HEK293 (cell line): ENCODE results near the gene RNF6.

ENCODE experiments used
- CTCF ChIA-PET: fragments of 350-600 bp; formaldehyde crosslinking; extraction: SDS; loops from one replicate; lab custom pipeline; 2021; ENCODE audit warnings: antibody characterized with exemption; lab: Yijun Ruan, JAX
- POLR2A ChIA-PET: fragments of 300-600 bp; formaldehyde crosslinking; extraction: SDS; loops from one replicate; lab custom pipeline; 2020; ENCODE audit warnings: antibody characterized with exemption, inconsistent platforms; lab: Yijun Ruan, JAX
- H3K27ac ChIP-seq: fragments of 200-500 bp; sonication (Bioruptor generic); 2 replicates; pipeline ENCODE4 v1.5.1; 2014; ENCODE audit warnings: low read depth, low read length, control low read depth, inconsistent platforms; ENCODE audit errors: extremely low read depth
- H3K36me3 ChIP-seq, 2 experiments: fragments of 200-500 bp in 1 of 2; sonication (Bioruptor generic) in 1 of 2; 1 replicate in 1 of 2; 2 replicates in 1 of 2; pipeline ENCODE4 v1.5.1; 2014 to 2017; ENCODE audit warnings: inconsistent platforms in 2 of 2, low read length in 2 of 2; ENCODE audit not compliant: control insufficient read depth in 2 of 2, insufficient read depth in 1 of 2
- H3K4me1 ChIP-seq: fragments of 200-500 bp; sonication (Bioruptor generic); 2 replicates; pipeline ENCODE4 v1.5.1; 2014; ENCODE audit warnings: mild to moderate bottlenecking, low read length, inconsistent platforms; ENCODE audit not compliant: control insufficient read depth, insufficient read depth
- H3K4me3 ChIP-seq: 2 replicates; pipeline ENCODE4 v1.5.1; 2011; ENCODE audit warnings: low read depth, mild to moderate bottlenecking, control low read depth, low read length, moderate library complexity
- H3K9me3 ChIP-seq: fragments of 200-500 bp; sonication (Bioruptor generic); 2 replicates; pipeline ENCODE4 v1.5.1; 2014; ENCODE audit warnings: low read depth, low read length, inconsistent platforms; ENCODE audit not compliant: control insufficient read depth, insufficient read depth
- BCL11A ChIP-seq: fragments of 450-650 bp; formaldehyde crosslinking; IDR thresholded peaks from 2 replicates; pipeline ENCODE4 v1.5.1; 2016; ENCODE audit warnings: low read depth, missing biosample characterization, missing genetic modification characterization
- HOXA7 ChIP-seq: sonication (generic); formaldehyde crosslinking; IDR thresholded peaks from 2 replicates; pipeline ENCODE4 v1.8.1; 2022; ENCODE audit warnings: missing genetic modification reagents, borderline replicate concordance
- SETDB1 ChIP-seq: IDR thresholded peaks from one replicate; pipeline ENCODE4 v1.6.1; 2017; ENCODE audit warnings: mild to moderate bottlenecking, low read length, moderate library complexity, mixed read lengths; ENCODE audit not compliant: insufficient read length
- SP7 ChIP-seq: fragments of 450-650 bp; formaldehyde crosslinking; IDR thresholded peaks from 2 replicates; pipeline ENCODE4 v1.5.1; 2016; ENCODE audit warnings: missing biosample characterization, missing genetic modification characterization
- ZBTB7A ChIP-seq: fragments of 450-650 bp; formaldehyde crosslinking; IDR thresholded peaks from 2 replicates; pipeline ENCODE4 v1.5.1; 2016; ENCODE audit warnings: low read depth, missing biosample characterization, missing genetic modification characterization
- ZEB2 ChIP-seq: fragments of 450-650 bp; formaldehyde crosslinking; IDR thresholded peaks from 2 replicates; pipeline ENCODE4 v1.5.1; 2016; ENCODE audit warnings: missing biosample characterization, missing genetic modification characterization
- ZNF138 ChIP-seq: fragments of 450-650 bp; formaldehyde crosslinking; IDR thresholded peaks from 2 replicates; pipeline ENCODE4 v1.5.1; 2016; ENCODE audit warnings: missing biosample characterization, missing genetic modification characterization, borderline replicate concordance
- ZNF140 ChIP-seq: fragments of 450-650 bp; formaldehyde crosslinking; IDR thresholded peaks from 2 replicates; pipeline ENCODE4 v1.5.1; 2016; ENCODE audit warnings: missing biosample characterization, missing genetic modification characterization
- ZNF350 ChIP-seq: fragments of 450-650 bp; formaldehyde crosslinking; IDR thresholded peaks from 2 replicates; pipeline ENCODE4 v1.5.0; 2017; ENCODE audit warnings: missing biosample characterization, mild to moderate bottlenecking, missing genetic modification characterization
- ZNF416 ChIP-seq: fragments of 450-650 bp; formaldehyde crosslinking; IDR thresholded peaks from 2 replicates; pipeline ENCODE4 v1.5.1; 2016; ENCODE audit warnings: missing biosample characterization, missing genetic modification characterization
- ZNF423 ChIP-seq: fragments of 450-650 bp; formaldehyde crosslinking; IDR thresholded peaks from 2 replicates; pipeline ENCODE4 v1.5.1; 2016; ENCODE audit warnings: missing biosample characterization, missing genetic modification characterization
- ZNF544 ChIP-seq: fragments of 450-650 bp; formaldehyde crosslinking; IDR thresholded peaks from 2 replicates; pipeline ENCODE4 v1.5.0; 2017; ENCODE audit warnings: missing biosample characterization, missing genetic modification characterization
- ZNF558 ChIP-seq: fragments of 450-650 bp; formaldehyde crosslinking; IDR thresholded peaks from 2 replicates; pipeline ENCODE4 v1.5.1; 2016; ENCODE audit warnings: missing biosample characterization, missing genetic modification characterization
- ZNF623 ChIP-seq: fragments of 450-650 bp; formaldehyde crosslinking; IDR thresholded peaks from 2 replicates; pipeline ENCODE4 v1.5.1; 2016; ENCODE audit warnings: missing biosample characterization, missing genetic modification characterization
- ZNF792 ChIP-seq: fragments of 450-650 bp; formaldehyde crosslinking; IDR thresholded peaks from 2 replicates; pipeline ENCODE4 v1.5.1; 2016; ENCODE audit warnings: missing biosample characterization, missing genetic modification characterization
- TF ChIP-seq, protein P1 (sequence below): fragments of 450-650 bp; formaldehyde crosslinking; IDR thresholded peaks from 2 replicates; pipeline ENCODE4 v1.5.1; 2016; ENCODE audit warnings: missing biosample characterization, missing genetic modification characterization
- TF ChIP-seq, protein P2 (sequence below): fragments of 450-650 bp; formaldehyde crosslinking; IDR thresholded peaks from 2 replicates; pipeline ENCODE4 v1.5.1; 2016; ENCODE audit warnings: missing biosample characterization, missing genetic modification characterization

RNF6 gene

DNA sequence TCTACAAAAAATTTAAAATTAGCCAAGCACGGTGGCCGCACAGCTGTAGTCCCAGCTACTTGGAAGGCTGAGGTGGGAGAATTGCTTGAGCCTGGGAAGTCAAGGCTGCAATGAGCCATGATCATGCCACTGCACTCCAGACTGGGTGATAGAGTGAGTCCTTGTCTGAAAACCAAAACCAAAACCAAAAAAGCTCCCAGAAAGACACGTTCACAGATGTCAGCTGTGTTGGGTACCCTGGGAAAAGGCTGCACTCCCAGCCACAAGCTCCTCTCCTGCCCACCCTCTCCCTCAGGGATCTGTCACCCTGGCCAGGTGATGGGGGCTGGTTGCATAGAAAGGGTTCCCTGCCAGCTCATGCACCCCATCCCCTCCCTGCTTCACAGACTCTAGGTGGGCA, 53.3 kb downstream of the RNF6 start:
- POLR2A ChIA-PET: no interaction called here
- H3K4me3 ChIP-seq: no peak overlapping the region
- CTCF ChIA-PET: no interaction called here
- no peak overlapping the region for H3K27ac ChIP-seq
- no peaks in the 10 kb centered on the region for H3K36me3 ChIP-seq
- no peaks in the 10 kb centered on the region for H3K9me3 ChIP-seq
- TF ChIP-seq ZNF350 (tag by site-specific recombination) (no peak), ZBTB7A (tag by site-specific recombination) (no peak), ZNF544 (no peak), SETDB1 (no peak), ZNF558 (no peak)
- H3K4me1 ChIP-seq: no peaks in the 10 kb centered on the region

DNA sequence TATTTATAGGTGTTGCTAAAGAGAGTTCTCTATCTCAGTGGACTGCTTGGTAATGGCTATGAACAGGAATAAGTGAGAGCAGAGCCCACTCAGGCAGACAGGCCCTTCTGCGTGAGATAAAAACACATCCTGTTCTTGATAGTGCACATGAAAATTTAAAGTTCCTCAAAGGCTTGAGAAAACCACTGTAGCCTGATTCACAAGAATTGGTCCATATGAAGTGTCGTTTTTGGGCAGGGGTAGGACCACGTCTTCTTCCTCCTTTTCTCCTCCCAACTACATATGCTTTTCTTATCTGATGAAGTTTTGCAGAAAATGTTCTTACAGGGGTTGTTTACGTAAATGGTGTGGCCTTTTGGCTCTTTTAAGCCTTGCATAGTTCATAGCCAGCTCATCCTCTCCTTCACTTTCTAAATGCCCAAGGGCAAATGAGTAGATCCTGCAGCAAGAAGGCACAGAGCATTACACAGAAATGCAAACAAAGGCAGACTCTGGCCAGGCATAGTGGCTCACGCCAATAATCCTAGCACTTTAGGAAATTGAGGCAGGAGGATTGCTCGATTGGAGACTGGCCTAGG, 53.8 kb downstream of the RNF6 start:
- ChIA-PET CTCF (no interaction called here), POLR2A (no interaction called here)
- H3K9me3 ChIP-seq: no peaks in the 10 kb centered on the region
- H3K36me3 ChIP-seq: no peaks in the 10 kb centered on the region
- TF ChIP-seq ZNF792 (no peak), ZNF423 (tag by site-specific recombination) (no peak), ZBTB7A (tag by site-specific recombination) (no peak), SP7 (tag by site-specific recombination) (no peak), ZEB2 (no peak), ZNF416 (tag by site-specific recombination) (no peak), ZNF140 (tag by site-specific recombination) (no peak), HOXA7 (CRISPR knock-in tag) (no peak)
- TF ChIP-seq, protein P1, sequence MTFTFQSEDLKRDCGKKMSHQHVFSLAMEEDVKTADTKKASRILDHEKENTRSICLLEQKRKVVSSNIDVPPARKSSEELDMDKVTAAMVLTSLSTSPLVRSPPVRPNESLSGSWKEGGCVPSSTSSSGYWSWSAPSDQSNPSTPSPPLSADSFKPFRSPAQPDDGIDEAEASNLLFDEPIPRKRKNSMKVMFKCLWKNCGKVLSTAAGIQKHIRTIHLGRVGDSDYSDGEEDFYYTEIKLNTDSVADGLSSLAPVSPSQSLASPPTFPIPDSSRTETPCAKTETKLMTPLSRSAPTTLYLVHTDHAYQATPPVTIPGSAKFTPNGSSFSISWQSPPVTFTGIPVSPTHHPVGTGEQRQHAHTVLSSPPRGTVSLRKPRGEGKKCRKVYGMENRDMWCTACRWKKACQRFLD (tag by site-specific recombination): no peak
- TF ChIP-seq, protein P2, sequence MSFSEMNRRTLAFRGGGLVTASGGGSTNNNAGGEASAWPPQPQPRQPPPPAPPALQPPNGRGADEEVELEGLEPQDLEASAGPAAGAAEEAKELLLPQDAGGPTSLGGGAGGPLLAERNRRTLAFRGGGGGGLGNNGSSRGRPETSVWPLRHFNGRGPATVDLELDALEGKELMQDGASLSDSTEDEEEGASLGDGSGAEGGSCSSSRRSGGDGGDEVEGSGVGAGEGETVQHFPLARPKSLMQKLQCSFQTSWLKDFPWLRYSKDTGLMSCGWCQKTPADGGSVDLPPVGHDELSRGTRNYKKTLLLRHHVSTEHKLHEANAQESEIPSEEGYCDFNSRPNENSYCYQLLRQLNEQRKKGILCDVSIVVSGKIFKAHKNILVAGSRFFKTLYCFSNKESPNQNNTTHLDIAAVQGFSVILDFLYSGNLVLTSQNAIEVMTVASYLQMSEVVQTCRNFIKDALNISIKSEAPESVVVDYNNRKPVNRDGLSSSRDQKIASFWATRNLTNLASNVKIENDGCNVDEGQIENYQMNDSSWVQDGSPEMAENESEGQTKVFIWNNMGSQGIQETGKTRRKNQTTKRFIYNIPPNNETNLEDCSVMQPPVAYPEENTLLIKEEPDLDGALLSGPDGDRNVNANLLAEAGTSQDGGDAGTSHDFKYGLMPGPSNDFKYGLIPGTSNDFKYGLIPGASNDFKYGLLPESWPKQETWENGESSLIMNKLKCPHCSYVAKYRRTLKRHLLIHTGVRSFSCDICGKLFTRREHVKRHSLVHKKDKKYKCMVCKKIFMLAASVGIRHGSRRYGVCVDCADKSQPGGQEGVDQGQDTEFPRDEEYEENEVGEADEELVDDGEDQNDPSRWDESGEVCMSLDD (tag by site-specific recombination): no peak
- no peak overlapping the region for H3K27ac ChIP-seq
- no peaks in the 10 kb centered on the region for H3K4me1 ChIP-seq
- no peak overlapping the region for H3K4me3 ChIP-seq

DNA sequence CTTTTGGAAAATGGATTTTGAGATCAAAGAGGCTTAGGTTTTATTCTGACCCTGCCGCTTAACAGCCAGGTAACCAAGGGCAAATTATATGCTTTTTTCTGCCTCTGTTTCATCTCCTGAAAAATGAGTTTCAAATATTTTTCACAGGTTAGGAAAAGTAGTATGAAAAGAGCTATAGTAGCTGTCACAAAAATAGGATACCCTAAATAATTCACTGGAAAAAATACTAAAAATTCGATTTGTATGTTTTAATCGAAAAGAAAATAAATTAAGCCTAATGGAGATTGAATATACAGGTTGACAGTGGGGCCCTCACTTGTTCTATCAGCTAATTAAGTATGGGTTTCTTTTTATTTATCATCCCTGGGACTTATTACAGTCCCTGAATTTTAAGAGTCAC, 58.3 kb downstream of the RNF6 start:
- CTCF ChIA-PET: no interaction called here
- H3K36me3 ChIP-seq: no peaks in the 10 kb centered on the region

More for the DNA sequence above, 58.3 kb downstream of the RNF6 start:
- H3K4me1 ChIP-seq: no peaks in the 10 kb centered on the region
- POLR2A ChIA-PET: no interaction called here
- TF ChIP-seq ZNF623: no peak
- no peak for TF ChIP-seq ZNF138 (tag by site-specific recombination)
- TF ChIP-seq BCL11A (tag by site-specific recombination): no peak
- TF ChIP-seq, all 188 proteins: peak for 0
- Histone ChIP-seq H3K4me3 (no peak overlapping the region), H3K9me3 (no peaks in the 10 kb centered on the region), H3K27ac (no peak overlapping the region)
